Stromal cell of bone marrow (primary cell): Measurements from ENCODE around the gene GNPDA1.

Experiments
- DNase-seq: peaks from one replicate; pipeline ENCODE4 v3.0.0-alpha.2; 2012; ENCODE audit warnings: low read depth

GNPDA1 gene

DNA sequence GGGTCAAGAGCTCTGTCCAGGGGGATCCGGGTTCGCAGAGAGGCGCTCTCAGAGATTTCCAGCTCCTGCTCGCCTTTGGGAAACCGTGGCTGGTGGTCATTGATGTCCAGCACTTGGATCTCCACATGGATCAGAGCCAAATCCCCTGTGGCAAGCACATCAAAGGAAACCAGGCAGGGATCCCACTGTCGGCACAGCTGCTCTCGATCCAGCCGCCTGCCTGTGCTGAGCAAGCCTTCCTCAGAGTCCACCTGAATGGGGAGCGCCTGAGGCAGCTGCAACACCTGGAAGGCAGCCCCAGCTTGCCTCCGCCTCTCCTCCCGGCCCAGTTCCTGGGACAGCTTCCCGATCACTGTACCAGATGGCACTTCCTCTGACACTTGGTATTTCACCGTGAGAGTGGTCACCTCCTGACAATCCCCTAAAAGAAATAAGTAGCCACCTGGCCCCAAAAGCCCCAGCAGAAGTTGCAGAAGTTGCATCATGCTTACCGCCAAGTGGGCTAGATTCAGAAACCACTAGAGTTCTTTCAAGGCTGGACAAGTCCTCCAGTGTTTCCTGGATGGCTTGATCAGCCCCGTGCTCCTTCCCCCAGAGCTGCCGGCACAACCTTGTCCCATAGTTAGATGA lies 55.3 kb downstream of the GNPDA1 start:
- no peak for DNase-seq

- DNase-seq, result no peak
Observed at GRCh38 chr5:141954194-141954593, 58.6 kb downstream of the GNPDA1 start.

DNA sequence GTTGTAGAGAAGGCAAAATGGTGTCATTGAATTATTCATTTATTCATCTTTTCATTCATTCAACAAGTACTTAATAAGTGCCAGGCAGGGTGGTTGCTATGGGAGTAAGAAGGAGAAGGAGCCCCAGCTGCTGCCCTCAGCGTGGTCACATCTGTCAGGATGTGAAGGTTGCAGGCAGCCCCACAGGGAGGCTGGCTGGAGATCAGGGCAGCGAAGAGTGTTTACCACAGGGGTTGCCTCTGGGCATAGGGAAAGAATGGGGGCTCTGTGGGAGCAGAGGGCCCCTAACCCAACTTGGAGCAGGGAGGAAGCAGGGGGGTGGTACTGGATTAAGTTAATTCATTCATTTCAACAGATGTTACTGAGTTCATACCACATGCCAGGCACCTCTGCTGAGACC lies 60.8 kb downstream of the GNPDA1 start:
- no peak for DNase-seq

GRCh38 chr5:141951332-141951781 lies 61.5 kb downstream of the GNPDA1 start:
- DNase-seq, result no peak
